ENCODE data around the gene KIF16B. TPM values are rescaled to one million over a fixed set of nuclear protein-coding genes. Genes with fewer than 3 reads are reported as not detected.

Gene KIF16B
- total and polyA plus RNA-seq, 2 of the 8 experiments (the other 6 are each of a cell fraction or from before 2014, with no cell fraction given), result 3.0 to 9.2 TPM

DNA sequence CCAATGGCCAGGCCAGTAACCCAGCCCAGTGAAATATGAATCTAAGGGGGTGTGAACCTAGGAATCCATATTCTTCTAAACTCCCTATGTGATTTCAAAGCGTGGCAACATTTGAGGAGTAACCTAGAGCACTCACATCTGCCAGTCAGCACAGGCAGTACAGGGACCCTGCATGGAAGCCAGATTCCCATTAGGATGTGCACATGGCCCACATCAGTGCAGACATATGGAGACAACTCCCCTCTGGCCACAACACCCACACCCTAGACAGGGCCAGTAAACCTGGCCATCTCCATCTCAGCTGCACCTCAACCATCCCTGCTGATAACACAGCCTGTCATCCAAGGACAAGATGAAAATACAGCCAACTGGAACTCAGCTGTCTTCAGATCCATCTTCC, 56.5 kb downstream of the KIF16B start:
- no peaks in the 10 kb centered on the region for H3K9me3 ChIP-seq (ENCODE audit: insufficient read depth in 2 of 2, low read depth in 1 of 2, low read length in 1 of 2)
- ChIA-PET POLR2A (ENCODE audit: partially characterized antibody) (no interaction called here), CTCF (ENCODE audit: partially characterized antibody) (interaction anchor here (0.6 to 1.8 kb wide), 7 partner anchors 13 to 254 kb away, joined by 3 to 11 read pairs (median 3); no protein-coding TSS in a partner anchor)
- no peaks in the 10 kb centered on the region for H3K79me2 ChIP-seq (ENCODE audit: control insufficient read depth in 1 of 2, insufficient read depth in 2 of 2, low read length in 2 of 2)
- H4K20me1 ChIP-seq (replicated peaks in 1 of 2; ENCODE audit: control insufficient read depth in 1 of 2, insufficient read depth in 2 of 2, low read length in 2 of 2), result no peaks in the 10 kb centered on the region
- no peak overlapping the region for H4K5ac ChIP-seq (ENCODE audit: insufficient read length, low read depth, low read length)
- no peak overlapping the region for H2BK15ac ChIP-seq (ENCODE audit: low read length)
- H3K23ac ChIP-seq (ENCODE audit: insufficient read length), result no peak overlapping the region
- no peak overlapping the region for H3K4me2 ChIP-seq (ENCODE audit: insufficient read depth in 1 of 2, low read depth in 2 of 2, low read length in 2 of 2)
- H3K27me3 ChIP-seq (replicated peaks in 1 of 4; ENCODE audit: control insufficient read depth in 3 of 4, extremely low read depth in 1 of 4, insufficient read depth in 3 of 4, low read length in 3 of 4), result no peaks in the 10 kb centered on the region
- no peaks in the 10 kb centered on the region for H3K36me3 ChIP-seq (ENCODE audit: control insufficient read depth in 2 of 4, insufficient read depth in 4 of 4, low read length in 3 of 4)
- WGBS, 2 experiments (ENCODE audit: extremely low coverage in 1 of 2, insufficient coverage in 1 of 2, insufficient read length in 1 of 2, insufficient replicate concordance in 2 of 2, low coverage in 1 of 2, low lambda C conversion rate in 2 of 2, missing lambda C conversion rate in 1 of 2), result 86% methylated on average over 1 of the region's 1 CpG; no CpG with 5 or more reads in 1 of the 2 experiments
- H3K4ac ChIP-seq (replicated peaks; ENCODE audit: insufficient read length, low read depth, low read length), result no peak overlapping the region
- H2BK12ac ChIP-seq (ENCODE audit: low read depth, low read length), result no peak overlapping the region
- no peak overlapping the region for H2BK5ac ChIP-seq (ENCODE audit: low read depth, low read length)
- H3K9ac ChIP-seq (replicated peaks in 1 of 4; ENCODE audit: extremely low read depth in 1 of 4, low read depth in 3 of 4, low read length in 3 of 4), result no peak overlapping the region
- H3K4me3 ChIP-seq (ENCODE audit: extremely low read depth in 1 of 4, insufficient read depth in 2 of 4, low read depth in 3 of 4, low read length in 4 of 4), result no peak overlapping the region
- TF ChIP-seq CEBPB (IDR thresholded peaks at IDR 0.05; ENCODE audit: low read depth, low read length), result no peak
- H3K23me2 ChIP-seq (ENCODE audit: low read depth, low read length), result no peaks in the 10 kb centered on the region
- H3K14ac ChIP-seq (ENCODE audit: insufficient read length), result no peak overlapping the region
- H4K8ac ChIP-seq (ENCODE audit: extremely low read depth, insufficient read depth, low read length), result no peak overlapping the region
- no peak overlapping the region for H2BK20ac ChIP-seq (ENCODE audit: low read length)
- H3K27ac ChIP-seq (ENCODE audit: low read depth, low read length), result no peak overlapping the region
- no peak overlapping the region for H2AK5ac ChIP-seq (ENCODE audit: low read depth, low read length)
- no peak overlapping the region for H3K56ac ChIP-seq (replicated peaks; ENCODE audit: insufficient read length, low read depth, low read length)
- no peak overlapping the region for H2BK120ac ChIP-seq (replicated peaks; ENCODE audit: low read depth, low read length)
- no peak overlapping the region for H2AFZ ChIP-seq (ENCODE audit: low read length)
- H4K91ac ChIP-seq (replicated peaks; ENCODE audit: insufficient read length, low read length), result no peak overlapping the region
- H3K79me1 ChIP-seq (ENCODE audit: low read depth, low read length), result no peaks in the 10 kb centered on the region
- H3K18ac ChIP-seq (ENCODE audit: extremely low read depth, low read length), result no peak overlapping the region
- DNase-seq (ENCODE audit: low read depth in 1 of 2, low spot score in 2 of 2) (no peak), FAIRE-seq (no peak)
- peaks cover 0 to 4% (median 2%) of the 10 kb centered on the region in 4 experiments; a peak in 4 of 7 replicates for H3K4me1 ChIP-seq (replicated peaks in 1 of 4; ENCODE audit: control insufficient read depth in 3 of 4, insufficient read depth in 4 of 4, low read length in 3 of 4)

Data from H1 (cell line).